Transverse colon (tissue), 4 donors: ENCODE results near the gene CYSLTR1. TPM values are rescaled to one million over a fixed set of nuclear protein-coding genes. Genes with fewer than 3 reads are reported as not detected.
"Not testable (repeated sequence)": the region's sequence is repeated elsewhere in the genome, so short reads cannot be mapped to it uniquely, and the experiment has no call there.

Source experiments
- DNase-seq: peaks from one replicate; pipeline ENCODE4 v3.0.0-alpha.2; 2019
- H3K27ac ChIP-seq, 4 donors: fragments of 200-600 bp; sonication (generic); 2 replicates each; pipeline ENCODE4 v1.5.1; 2016 to 2018; ENCODE audit warnings: inconsistent platforms in 4 of 4
- H3K27me3 ChIP-seq: fragments of 200-600 bp; sonication (generic); 2 replicates; pipeline ENCODE4 v1.5.1; 2017; ENCODE audit warnings: inconsistent platforms
- H3K36me3 ChIP-seq, 4 donors: fragments of 200-600 bp; sonication (generic); 2 replicates each; pipeline ENCODE4 v1.5.1; 2017 to 2019; ENCODE audit warnings: inconsistent platforms in 4 of 4
- H3K4me1 ChIP-seq, 4 donors: fragments of 200-600 bp; sonication (generic); 2 replicates each; pipeline ENCODE4 v1.5.1; 2017 to 2020; ENCODE audit warnings: inconsistent platforms in 4 of 4
- H3K4me3 ChIP-seq, 4 donors: fragments of 200-600 bp; sonication (generic); 1 replicate in 1 of 4; 2 replicates in 3 of 4; pipeline versions ENCODE4 v1.5.1 to v1.6.1; 2017 to 2019; ENCODE audit warnings: inconsistent platforms in 4 of 4
- H3K9me3 ChIP-seq, 2 donors: fragments of 200-600 bp; sonication (generic); 2 replicates each; pipeline ENCODE4 v1.5.1; 2017 to 2019; ENCODE audit warnings: inconsistent platforms in 2 of 2
- EP300 ChIP-seq: sonication (generic); formaldehyde crosslinking; IDR thresholded peaks from one replicate; pipeline ENCODE4 v1.6.1; 2017; ENCODE audit warnings: antibody characterized with exemption, low read depth
- POLR2A ChIP-seq: fragments of 450-650 bp; IDR thresholded peaks from one replicate; pipeline ENCODE4 v1.6.1; 2016; ENCODE audit warnings: antibody characterized with exemption, mild to moderate bottlenecking, moderate library complexity
- POLR2AphosphoS5 ChIP-seq, 3 donors: sonication (generic); formaldehyde crosslinking; IDR thresholded peaks; one replicate each; pipeline ENCODE4 v1.6.1; 2016; ENCODE audit warnings: antibody characterized with exemption in 3 of 3
- WGBS, 2 donors: methylation state at CpG; one replicate each; pipeline ENCODE4 v1.1.5; 2018; ENCODE audit warnings: low coverage in 1 of 2; 5-methylcytosine and 5-hydroxymethylcytosine counted together
- in situ Hi-C, 4 donors: fragments of 200-750 bp; cut with MboI; loops; one replicate each; pipeline versions ENCODE4 v1.15.0 to v1.15.1; 2017; ENCODE audit warnings: low sequenced_read_pairs in 3 of 4, low pct_ligation_motif_present in 1 of 4, low pct_unique_long_range_greater_than_20kb in 1 of 4
- intact Hi-C: fragments of 100-400 bp; cut with DNase I; formaldehyde crosslinking; loops from one replicate; pipeline ENCODE4 v1.15.1; 2023; ENCODE audit warnings: low total_unique reads
- total RNA-seq, 4 donors: library from RNA; depleted of rRNA; stranded (reverse); fragments of >200 nt; gene quantifications; one replicate each; pipeline ENCODE4 v1.1.0, GENCODE V29; 2016
- TF ChIP-seq, protein P1 (sequence below), 5 experiments: fragments of 200-600 bp in 3 of 5; fragments of 450-650 bp in 2 of 5; sonication (generic) in 3 of 5; IDR thresholded peaks; 1 replicate in 2 of 5; 2 replicates in 3 of 5; pipeline ENCODE4 v1.5.1; 2016 to 2017; ENCODE audit warnings: antibody characterized with exemption in 5 of 5, inconsistent platforms in 3 of 5, mild to moderate bottlenecking in 2 of 5, moderate library complexity in 1 of 5

Gene CYSLTR1
- total RNA-seq, 4 donors from 2014 or later, result 1.2 to 3.3 TPM; not detected in 2

GRCh38 chrX:78313526-78313925 is 13.9 kb downstream of the CYSLTR1 start:
- WGBS, 2 donors, result 48 to 67% methylated on average over 1 to 3 of the region's 3 CpGs
- no peak for DNase-seq
- in situ Hi-C loops (no loop called here), intact Hi-C loops (no loop called here)
- Histone ChIP-seq H3K4me3 (no peak overlapping the region), H3K27ac (no peak overlapping the region), H3K4me1 (no peaks in the 10 kb centered on the region), H3K9me3 (no peaks in the 10 kb centered on the region), H3K36me3 (no peaks in the 10 kb centered on the region), H3K27me3 (no peaks in the 10 kb centered on the region)
- TF ChIP-seq POLR2A (no peak), EP300 (no peak), POLR2AphosphoS5 (IDR thresholded peaks at IDR 0.05) (no peak)
- TF ChIP-seq, protein P1, sequence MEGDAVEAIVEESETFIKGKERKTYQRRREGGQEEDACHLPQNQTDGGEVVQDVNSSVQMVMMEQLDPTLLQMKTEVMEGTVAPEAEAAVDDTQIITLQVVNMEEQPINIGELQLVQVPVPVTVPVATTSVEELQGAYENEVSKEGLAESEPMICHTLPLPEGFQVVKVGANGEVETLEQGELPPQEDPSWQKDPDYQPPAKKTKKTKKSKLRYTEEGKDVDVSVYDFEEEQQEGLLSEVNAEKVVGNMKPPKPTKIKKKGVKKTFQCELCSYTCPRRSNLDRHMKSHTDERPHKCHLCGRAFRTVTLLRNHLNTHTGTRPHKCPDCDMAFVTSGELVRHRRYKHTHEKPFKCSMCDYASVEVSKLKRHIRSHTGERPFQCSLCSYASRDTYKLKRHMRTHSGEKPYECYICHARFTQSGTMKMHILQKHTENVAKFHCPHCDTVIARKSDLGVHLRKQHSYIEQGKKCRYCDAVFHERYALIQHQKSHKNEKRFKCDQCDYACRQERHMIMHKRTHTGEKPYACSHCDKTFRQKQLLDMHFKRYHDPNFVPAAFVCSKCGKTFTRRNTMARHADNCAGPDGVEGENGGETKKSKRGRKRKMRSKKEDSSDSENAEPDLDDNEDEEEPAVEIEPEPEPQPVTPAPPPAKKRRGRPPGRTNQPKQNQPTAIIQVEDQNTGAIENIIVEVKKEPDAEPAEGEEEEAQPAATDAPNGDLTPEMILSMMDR (IDR thresholded peaks at IDR 0.05), result no peak

- Histone ChIP-seq H3K27ac (no peak overlapping the region), H3K36me3 (no peaks in the 10 kb centered on the region), H3K4me1 (no peaks in the 10 kb centered on the region), H3K4me3 (no peak overlapping the region), H3K27me3 (no peaks in the 10 kb centered on the region), H3K9me3 (no peaks in the 10 kb centered on the region)
- intact Hi-C loops, result no loop called here
- no peak for DNase-seq
- in situ Hi-C loops, result no loop called here
- no peak for TF ChIP-seq POLR2A
- TF ChIP-seq, protein P1 (IDR thresholded peaks at IDR 0.05), result no peak
- no peak for TF ChIP-seq EP300
- no peak for TF ChIP-seq POLR2AphosphoS5 (IDR thresholded peaks at IDR 0.05)
These were observed 19.7 kb downstream of the CYSLTR1 start for GRCh38 chrX:78307665-78308064.

DNA sequence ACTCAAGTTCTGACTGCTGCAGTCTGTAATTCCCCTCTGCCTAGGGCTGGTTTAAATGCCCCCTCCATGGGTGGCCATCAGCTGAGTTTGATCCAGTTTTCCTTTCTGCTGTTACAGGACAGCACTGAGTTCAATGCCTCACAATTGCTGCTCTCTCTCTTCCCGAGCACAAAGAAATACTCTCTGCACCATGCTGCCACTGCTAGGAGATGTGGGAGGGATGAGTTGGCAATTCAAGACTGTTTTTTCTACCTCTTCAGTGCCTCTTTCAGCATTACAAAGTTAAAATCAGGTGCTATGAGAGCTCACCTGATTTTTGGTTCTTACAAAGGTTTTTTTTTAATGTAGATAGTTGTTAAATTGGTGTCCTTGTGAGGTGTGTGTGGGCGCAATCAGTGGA is 24.3 kb downstream of the CYSLTR1 start:
- H3K4me1 ChIP-seq, result no peaks in the 10 kb centered on the region
- TF ChIP-seq EP300 (no peak), POLR2AphosphoS5 (IDR thresholded peaks at IDR 0.05) (no peak), POLR2A (no peak)
- TF ChIP-seq, protein P1 (IDR thresholded peaks at IDR 0.05), result no peak
- WGBS, 2 donors, result 80 to 91% methylated on average over 1 to 2 of the region's 2 CpGs
- no peak for DNase-seq
- H3K4me3 ChIP-seq, result no peak overlapping the region
- H3K36me3 ChIP-seq, result no peaks in the 10 kb centered on the region
- in situ Hi-C loops (no loop called here), intact Hi-C loops (no loop called here)
- no peaks in the 10 kb centered on the region for H3K27me3 ChIP-seq
- H3K27ac ChIP-seq, result no peak overlapping the region
- no peaks in the 10 kb centered on the region for H3K9me3 ChIP-seq

DNA sequence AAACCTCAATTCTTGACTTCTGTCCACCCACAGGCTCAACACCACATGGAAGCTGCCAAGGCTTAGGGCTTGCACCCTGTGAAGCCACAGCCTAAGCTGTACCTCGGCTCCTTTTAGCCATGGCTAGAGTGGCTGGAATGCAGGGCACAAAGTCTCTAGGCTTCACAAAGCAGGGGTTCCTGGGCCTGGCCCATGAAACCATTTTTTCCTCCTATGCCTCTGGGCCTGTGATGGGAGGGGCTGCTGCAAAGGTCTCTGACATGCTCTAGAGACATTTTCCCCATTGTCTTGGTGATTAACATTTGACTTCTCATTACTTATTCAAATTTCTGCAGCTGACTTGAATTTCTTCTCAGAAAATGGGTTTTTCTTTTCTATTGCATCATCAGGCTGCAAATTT is 26.5 kb downstream of the CYSLTR1 start:
- H3K4me1 ChIP-seq, intact Hi-C loops, H3K4me3 ChIP-seq, H3K27ac ChIP-seq, DNase-seq, H3K9me3 ChIP-seq, H3K36me3 ChIP-seq, H3K27me3 ChIP-seq, in situ Hi-C loops: not testable (repeated sequence)
- 75% methylated on average over 1 of the region's 1 CpG; no CpG with 5 or more reads in 1 of the 2 donors for WGBS, 2 donors

DNA sequence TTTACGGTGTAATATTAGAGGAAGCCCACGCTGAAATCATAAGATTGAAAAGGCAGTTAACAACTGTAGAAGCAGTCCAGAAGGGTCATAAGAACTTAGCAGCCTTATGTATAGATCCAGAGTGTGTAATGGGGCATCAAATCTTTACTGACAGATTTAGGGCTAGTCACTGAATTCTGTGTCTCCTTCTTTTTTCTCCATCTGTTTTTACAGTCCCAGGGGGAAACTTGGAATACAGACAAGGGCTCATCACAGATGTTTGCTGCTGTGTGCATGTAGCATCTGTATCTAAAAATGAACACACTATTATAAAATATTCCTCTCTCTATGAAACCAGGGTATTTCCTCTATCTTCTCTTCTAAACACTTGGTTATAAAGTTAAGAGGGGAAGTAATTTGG is 43.9 kb downstream of the CYSLTR1 start:
- Histone ChIP-seq H3K4me3 (no peak overlapping the region), H3K36me3 (no peaks in the 10 kb centered on the region), H3K9me3 (no peaks in the 10 kb centered on the region), H3K4me1 (no peaks in the 10 kb centered on the region), H3K27me3 (no peaks in the 10 kb centered on the region), H3K27ac (no peak overlapping the region)
- intact Hi-C loops, result no loop called here
- in situ Hi-C loops, result no loop called here
- 51% methylated on average over 2 of the region's 2 CpGs; no CpG with 5 or more reads in 1 of the 2 donors for WGBS, 2 donors
- no peak for TF ChIP-seq POLR2A
- DNase-seq, result no peak
